Pancreas (tissue), 10 donors: ENCODE measurements around the gene RPN1. TPM values are rescaled to one million over a fixed set of nuclear protein-coding genes. Genes with fewer than 3 reads are reported as not detected.
"Not testable (repeated sequence)": the region's sequence is repeated elsewhere in the genome, so short reads cannot be mapped to it uniquely, and the experiment has no call there.

Source experiments
- ATAC-seq, 4 donors: fragments of 200-7000 bp; cut with Tn5 transposase; one replicate each; pipeline versions ENCODE4 v1.8.0 to v1.9.1; 2020; ENCODE audit warnings: mild to moderate bottlenecking in 4 of 4, moderate library complexity in 4 of 4
- DNase-seq, 6 donors: peaks; one replicate each; pipeline ENCODE4 v3.0.0-alpha.2; 2020
- FAIRE-seq: peaks from 2 replicates; lab custom pipeline; 2012; peaks lifted over from hg19 to GRCh38; lab: Jason Lieb, UNC
- H3K27ac ChIP-seq, 4 donors: fragments of 200-600 bp; sonication (generic); 1 replicate in 3 of 4; 2 replicates in 1 of 4; pipeline versions ENCODE4 v1.5.0 to v1.8.0; 2020
- H3K27me3 ChIP-seq, 4 donors: fragments of 200-600 bp; one replicate each; pipeline ENCODE4 v1.8.0; 2021
- H3K36me3 ChIP-seq, 3 donors: fragments of 200-600 bp; sonication (generic) in 1 of 3; one replicate each; pipeline versions ENCODE4 v1.5.0 to v1.8.0; 2020 to 2021
- H3K4me1 ChIP-seq, 3 donors: fragments of 200-600 bp; one replicate each; pipeline ENCODE4 v1.8.0; 2021
- H3K4me3 ChIP-seq, 4 donors: fragments of 200-600 bp; sonication (generic) in 2 of 4; one replicate each; pipeline versions ENCODE4 v1.5.0 to v1.8.0; 2020 to 2021
- H3K9me3 ChIP-seq, 4 donors: fragments of 200-600 bp; one replicate each; pipeline ENCODE4 v1.8.0; 2021
- WGBS, 2 donors: extraction: QIAGEN DNeasy Blood & Tissue Kit; methylation state at CpG; one replicate each; pipeline ENCODE4 v1.1.7; 2013; 5-methylcytosine and 5-hydroxymethylcytosine counted together
- intact Hi-C, 3 donors: fragments of 100-400 bp; cut with DNase I; formaldehyde crosslinking; loops; one replicate each; pipeline versions ENCODE4 v1.11.1 to v1.14.2; 2022
- polyA plus RNA-seq, 2 donors: library from polyadenylated mRNA; stranded (reverse); fragments of 200-250 nt; gene quantifications; one replicate each; pipeline ENCODE4 v1.2.3, GENCODE V29; 2013
- total RNA-seq, 6 donors: library from RNA; stranded (reverse); fragmentation: NEBNext Ultra II Directional in 4 of 6; extraction: Animal tissue kit (Norgen Biotek cat#: 25700) in 4 of 6; gene quantifications; one replicate each; pipeline versions ENCODE4 v1.2.1 to v1.2.4, GENCODE V29; 2021 to 2023
- TF ChIP-seq, protein P1 (sequence below), 4 donors: fragments of 200-600 bp; sonication (generic) in 3 of 4; IDR thresholded peaks; one replicate each; pipeline versions ENCODE4 v1.5.0 to v1.8.0; 2021; ENCODE audit warnings: antibody characterized with exemption in 4 of 4
- donor health status: healthy with polysubstance abuse.
- donor health status: DM: no; HTN: no; CAD: no; lungs with moderate emphysema.
- donor health status: DM: no; HTN: no; CAD: no.
- donor health status: control.
- donor health status: control.
- donor health status: Bipolar disorder and iron deficiency.
- donor health status: DM: yes; HTN: yes; CAD: no.
- donor health status: DM: no; HTN: no; CAD: no.
- donor health status: DM: no; HTN: no; CAD: no.
- donor health status: DM: yes; HTN: yes; CAD: no.

RPN1 gene
- total and polyA plus RNA-seq, 8 donors: 52.5 to 137 (median 84.8) TPM

- FAIRE-seq: no peak
- Histone ChIP-seq H3K9me3 (no peaks in the 10 kb centered on the region), H3K4me3 (peak overlapping the region; percentile 37 to 84 (median 64)), H3K27ac (peak overlapping the region; percentile 93 to 96 (median 96)), H3K36me3 (no peaks in the 10 kb centered on the region), H3K4me1 (peaks cover 0 to 5% (median 3%) of the 10 kb centered on the region in 3 donors), H3K27me3 (no peaks in the 10 kb centered on the region)
- TF ChIP-seq, protein P1, sequence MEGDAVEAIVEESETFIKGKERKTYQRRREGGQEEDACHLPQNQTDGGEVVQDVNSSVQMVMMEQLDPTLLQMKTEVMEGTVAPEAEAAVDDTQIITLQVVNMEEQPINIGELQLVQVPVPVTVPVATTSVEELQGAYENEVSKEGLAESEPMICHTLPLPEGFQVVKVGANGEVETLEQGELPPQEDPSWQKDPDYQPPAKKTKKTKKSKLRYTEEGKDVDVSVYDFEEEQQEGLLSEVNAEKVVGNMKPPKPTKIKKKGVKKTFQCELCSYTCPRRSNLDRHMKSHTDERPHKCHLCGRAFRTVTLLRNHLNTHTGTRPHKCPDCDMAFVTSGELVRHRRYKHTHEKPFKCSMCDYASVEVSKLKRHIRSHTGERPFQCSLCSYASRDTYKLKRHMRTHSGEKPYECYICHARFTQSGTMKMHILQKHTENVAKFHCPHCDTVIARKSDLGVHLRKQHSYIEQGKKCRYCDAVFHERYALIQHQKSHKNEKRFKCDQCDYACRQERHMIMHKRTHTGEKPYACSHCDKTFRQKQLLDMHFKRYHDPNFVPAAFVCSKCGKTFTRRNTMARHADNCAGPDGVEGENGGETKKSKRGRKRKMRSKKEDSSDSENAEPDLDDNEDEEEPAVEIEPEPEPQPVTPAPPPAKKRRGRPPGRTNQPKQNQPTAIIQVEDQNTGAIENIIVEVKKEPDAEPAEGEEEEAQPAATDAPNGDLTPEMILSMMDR (IDR thresholded peaks at IDR 0.05): no peak
- no peak for DNase-seq
- intact Hi-C loops: loop anchor here in 1 of 3 donors (10.0 kb wide), 1 partner anchor 113 kb away; no protein-coding TSS in a partner anchor
- WGBS, 2 donors: 24 to 35% methylated on average over 9 of the region's 9 CpGs
- ATAC-seq: peak; percentile 4 to 10 (median 6)
These were observed 30.8 kb upstream of the RPN1 start for GRCh38 chr3:128681369-128681829.

DNA sequence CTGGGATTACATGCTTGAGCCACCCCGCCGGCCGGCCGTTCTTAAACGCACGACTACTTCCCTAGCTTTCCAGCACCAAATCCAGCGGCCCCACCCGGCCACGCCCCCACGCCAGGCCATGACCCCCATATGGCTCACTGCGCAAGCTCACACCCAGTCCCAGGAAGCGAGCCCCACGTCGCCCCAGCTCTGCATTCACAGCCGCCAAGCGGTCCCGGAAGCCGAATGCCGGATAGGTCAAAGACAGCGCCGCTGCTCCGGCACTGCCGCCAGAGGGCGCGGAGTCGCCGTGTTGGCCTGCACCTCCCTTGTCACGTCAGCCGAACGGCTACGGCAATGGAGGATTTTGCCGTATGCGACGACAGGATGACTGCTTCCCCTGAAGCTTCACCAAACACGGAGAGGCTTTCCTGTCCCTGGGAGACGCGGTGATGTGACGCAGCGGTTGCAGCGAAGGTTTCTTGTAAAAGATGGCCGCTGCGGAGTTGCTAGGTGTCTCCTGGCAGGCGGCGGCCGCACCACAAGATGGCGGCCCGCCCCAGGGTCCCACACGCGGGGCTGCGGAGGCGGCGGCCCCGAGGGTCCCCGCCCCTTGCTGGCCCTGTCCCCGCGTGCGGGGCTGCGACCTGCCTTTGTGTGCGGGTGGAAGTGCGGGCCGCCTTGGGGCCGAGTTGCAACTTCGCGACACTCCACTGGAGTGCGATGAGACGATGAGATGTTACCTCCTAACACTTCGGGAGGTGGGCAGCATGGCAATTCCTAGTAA, 30.2 kb upstream of the RPN1 start:
- Histone ChIP-seq H3K4me3 (peak overlapping the region; percentile 37 to 84 (median 64)), H3K36me3 (no peaks in the 10 kb centered on the region), H3K27me3 (no peaks in the 10 kb centered on the region), H3K4me1 (peaks cover 0 to 5% (median 3%) of the 10 kb centered on the region in 3 donors), H3K9me3 (no peaks in the 10 kb centered on the region), H3K27ac (peak overlapping the region; percentile 93 to 96 (median 96))
- TF ChIP-seq, protein P1 (IDR thresholded peaks at IDR 0.05): peak; percentile 79 to 99 (median 88)
- FAIRE-seq: peak; percentile 71
- WGBS, 2 donors: 0 to 1% methylated on average over 63 to 67 of the region's 67 CpGs
- peak; percentile 98 to 100 (median 99) for DNase-seq
- intact Hi-C loops: loop anchor here in 1 of 3 donors (10.0 kb wide), 1 partner anchor 114 kb away; no protein-coding TSS in a partner anchor
- ATAC-seq: peak; percentile 97 to 99 (median 98)

GRCh38 chr3:128679338-128679737, 28.7 kb upstream of the RPN1 start:
- H3K4me3 ChIP-seq: no peak overlapping the region
- H3K9me3 ChIP-seq: no peaks in the 10 kb centered on the region
- DNase-seq (no peak), FAIRE-seq (no peak), ATAC-seq (no peak)
- no peaks in the 10 kb centered on the region for H3K36me3 ChIP-seq
- H3K4me1 ChIP-seq: peaks cover 0 to 5% (median 3%) of the 10 kb centered on the region in 3 donors
- H3K27me3 ChIP-seq: no peaks in the 10 kb centered on the region
- TF ChIP-seq, protein P1 (IDR thresholded peaks at IDR 0.05): no peak
- 94 to 98% methylated on average over 2 of the region's 2 CpGs for WGBS, 2 donors
- intact Hi-C loops: loop anchor here in 1 of 3 donors (10.0 kb wide), 1 partner anchor 115 kb away; no protein-coding TSS in a partner anchor
- H3K27ac ChIP-seq: no peak overlapping the region

GRCh38 chr3:128675802-128676201, 25.2 kb upstream of the RPN1 start:
- not testable (repeated sequence) for DNase-seq, FAIRE-seq, H3K27ac ChIP-seq, H3K9me3 ChIP-seq, H3K4me1 ChIP-seq, H3K27me3 ChIP-seq, H3K4me3 ChIP-seq, H3K36me3 ChIP-seq, ATAC-seq
- intact Hi-C loops: loop anchor here in 1 of 3 donors (10.0 kb wide), 1 partner anchor 119 kb away; no protein-coding TSS in a partner anchor
- WGBS, 2 donors: 54 to 66% methylated on average over 4 of the region's 4 CpGs

- no peak for DNase-seq
- no peak for ATAC-seq
- WGBS, 2 donors: 88 to 92% methylated on average over 10 of the region's 10 CpGs
- TF ChIP-seq, protein P1 (IDR thresholded peaks at IDR 0.05): no peak
- no peaks in the 10 kb centered on the region for H3K27me3 ChIP-seq
- FAIRE-seq: no peak
- H3K9me3 ChIP-seq: no peaks in the 10 kb centered on the region
- H3K27ac ChIP-seq: no peak overlapping the region
- no peaks in the 10 kb centered on the region for H3K4me1 ChIP-seq
- intact Hi-C loops: loop anchor here in 1 of 3 donors (10.0 kb wide), 1 partner anchor 121 kb away; no protein-coding TSS in a partner anchor
- H3K4me3 ChIP-seq: no peak overlapping the region
- no peaks in the 10 kb centered on the region for H3K36me3 ChIP-seq
These were observed 23.7 kb upstream of the RPN1 start for GRCh38 chr3:128674161-128674784.
